HUDEP-2 (cell line): ENCODE results near the gene MCCC1.
A peak's percentile ranks its signal among the peaks of the same experiment; 100 is the strongest.
"Not testable (repeated sequence)": the region's sequence is repeated elsewhere in the genome, so short reads cannot be mapped to it uniquely, and the experiment has no call there.

ENCODE experiments used
- DNase-seq, 76 experiments: peaks; one replicate each; lab custom pipeline; 2025; ENCODE audit not compliant: unreplicated experiment in 76 of 76; lab: John Stamatoyannopoulos, UW

Gene MCCC1

GRCh38 chr3:183106635-183107034 is 7.3 kb upstream of the MCCC1 start:
- DNase-seq = peak in 1 of 76 experiments; percentile 16

GRCh38 chr3:183103950-183104349 is 4.7 kb upstream of the MCCC1 start:
- DNase-seq = not testable (repeated sequence)

GRCh38 chr3:183101040-183101439 is 1.7 kb upstream of the MCCC1 start:
- DNase-seq = not testable (repeated sequence)

DNA sequence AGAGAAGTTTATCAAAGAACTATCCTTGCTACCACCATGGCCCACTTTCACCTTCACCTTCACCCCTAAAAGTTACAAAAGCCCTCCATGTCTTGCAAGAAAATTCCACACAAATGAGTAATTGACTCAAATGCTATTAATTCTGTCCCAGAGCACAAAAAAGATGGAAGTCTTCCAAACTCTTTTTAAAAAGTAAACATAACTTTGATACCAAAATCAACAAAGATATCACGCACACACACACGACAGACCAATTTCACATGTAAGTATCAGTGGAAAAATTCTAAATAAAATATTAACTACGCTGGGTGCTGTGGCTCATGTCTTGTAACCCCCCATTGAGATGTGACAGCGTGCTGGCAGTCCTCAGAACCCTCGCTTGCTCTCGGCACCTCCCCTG is 1.1 kb upstream of the MCCC1 start:
- DNase-seq = no peak

- no peak for DNase-seq
Observed at GRCh38 chr3:183099838-183100204, 525 bp upstream of the MCCC1 start.

DNA sequence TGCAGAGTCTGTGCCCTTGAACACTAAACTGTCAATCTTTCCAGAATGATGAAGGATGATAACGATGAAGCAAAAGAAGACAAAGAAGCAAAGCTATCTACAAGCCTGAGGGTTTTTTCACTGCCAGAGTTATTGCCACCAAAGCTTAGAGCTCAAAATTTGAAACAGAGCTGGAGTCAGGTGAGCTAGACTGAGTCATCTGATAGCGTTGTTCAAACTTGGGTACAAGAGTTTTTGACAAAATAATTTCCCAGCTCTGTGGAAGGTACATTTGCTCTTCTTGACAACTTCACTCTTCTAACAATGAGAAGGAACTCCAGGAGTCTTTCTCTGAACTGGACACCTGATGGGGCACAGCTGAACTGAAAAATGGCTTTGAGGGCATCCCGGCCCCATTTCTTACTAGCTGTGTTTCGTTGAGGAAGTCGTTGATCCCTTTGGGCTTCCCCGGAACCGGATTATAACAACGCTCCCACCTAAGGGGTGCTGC is 715 bp downstream of the MCCC1 start:
- DNase-seq = peak in 10 of 76 experiments; percentile 7 to 37 (median 26)

- DNase-seq = no peak
Observed at GRCh38 chr3:183094711-183095110, 4.6 kb downstream of the MCCC1 start.

DNA sequence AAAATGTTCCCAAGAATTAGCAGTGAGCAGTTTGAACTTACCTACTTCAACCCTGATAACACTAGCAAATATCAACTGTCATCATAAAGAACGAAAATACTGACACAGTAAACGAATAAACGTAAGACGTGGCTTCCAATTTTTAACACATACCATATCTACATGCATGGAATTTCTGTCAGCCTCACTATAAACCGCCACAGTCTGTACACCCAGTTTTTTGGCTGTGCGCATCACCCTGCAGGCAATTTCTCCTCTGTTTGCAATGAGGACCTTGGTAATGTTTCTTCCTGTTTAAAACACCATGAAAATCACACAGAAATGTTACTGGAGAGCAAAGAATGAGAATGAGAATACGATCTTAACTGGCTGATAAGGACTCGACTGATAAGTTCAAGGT is 7.0 kb downstream of the MCCC1 start:
- no peak for DNase-seq

- DNase-seq = no peak
Observed at GRCh38 chr3:183087184-183087583, 12.1 kb downstream of the MCCC1 start.

DNA sequence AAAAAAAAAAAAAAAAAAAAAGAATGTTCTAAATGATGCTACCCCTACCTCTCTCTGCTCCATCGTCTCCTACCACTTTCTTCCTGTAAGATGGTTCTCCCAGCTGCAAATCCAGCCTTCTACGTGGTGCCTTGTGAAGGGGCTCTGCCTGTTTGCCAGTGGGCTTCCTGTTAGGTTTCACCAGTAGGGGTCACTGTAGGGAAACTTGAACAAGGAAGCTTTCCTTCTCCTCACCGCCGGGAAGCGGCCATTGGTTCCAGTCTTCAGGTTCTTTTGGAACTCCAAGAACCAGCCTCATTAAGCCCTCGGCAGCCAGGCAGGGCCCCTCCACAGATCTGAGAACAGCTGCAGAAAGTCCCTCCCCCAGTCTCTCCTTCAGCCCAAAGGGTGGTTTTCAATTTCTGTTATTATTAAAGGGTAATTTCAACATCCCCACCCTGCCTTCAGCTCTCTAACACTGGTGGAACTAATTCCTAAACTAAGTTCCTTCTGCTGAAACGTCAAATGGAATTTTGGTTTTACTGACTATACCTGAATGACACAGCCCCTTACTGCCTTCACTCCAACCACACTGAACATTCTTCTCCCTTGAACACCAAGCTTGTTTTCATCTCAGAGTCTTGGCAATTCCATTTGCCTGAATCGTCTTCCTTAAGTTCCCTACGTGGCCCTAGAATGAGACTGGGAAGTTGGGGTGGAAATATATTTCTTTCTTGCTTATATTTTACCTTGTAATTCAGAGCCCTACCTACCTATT is 13.5 kb downstream of the MCCC1 start:
- peak in 20 of 76 experiments; percentile 2 to 41 (median 18) for DNase-seq

DNA sequence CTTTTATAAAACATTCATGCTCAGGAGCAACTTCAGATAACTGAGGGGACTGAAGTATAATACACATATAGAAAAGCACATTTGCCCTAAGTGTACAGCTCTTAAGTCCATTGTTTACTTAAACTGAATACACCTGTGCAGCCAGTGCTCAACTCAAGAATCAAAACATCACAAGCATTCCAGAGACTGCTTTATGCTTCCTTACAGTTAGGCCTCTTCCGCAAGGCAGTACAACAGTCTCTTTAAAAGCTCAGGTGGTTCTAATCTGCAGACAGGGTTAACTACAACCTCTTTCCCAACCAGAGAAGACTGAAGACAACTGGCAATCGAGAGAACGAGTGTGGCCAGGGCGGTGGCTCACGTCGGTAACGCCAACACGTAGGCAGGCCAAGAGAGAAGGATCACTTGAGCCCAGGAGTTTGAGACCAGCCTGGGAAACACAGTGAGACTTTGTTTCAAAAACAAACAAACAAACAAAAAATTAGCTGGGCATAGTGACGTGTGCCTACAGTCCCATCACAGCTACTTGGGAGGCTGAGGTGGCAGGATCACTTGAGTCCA is 16.9 kb downstream of the MCCC1 start:
- DNase-seq = no peak

GRCh38 chr3:183081459-183082183 is 17.7 kb downstream of the MCCC1 start:
- peak in 1 of 76 experiments; percentile 3 for DNase-seq

DNA sequence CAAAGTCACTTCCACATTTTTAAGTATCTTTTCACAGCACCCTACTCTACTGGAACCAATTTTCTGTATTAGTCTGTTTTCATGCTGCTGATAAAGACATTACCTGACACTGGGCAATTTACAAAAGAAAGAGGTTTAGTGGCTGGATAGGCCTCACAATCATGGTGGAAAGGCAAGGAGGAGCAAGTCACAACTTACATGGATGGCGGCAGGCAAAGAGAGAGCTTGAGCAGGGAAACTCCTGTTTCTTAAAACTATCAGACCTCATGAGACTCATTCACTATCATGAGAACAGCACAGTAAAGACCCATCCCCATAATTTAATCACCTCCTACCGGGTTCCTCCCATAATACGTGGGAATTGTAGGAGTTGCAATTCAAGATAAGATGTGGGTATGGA is 18.7 kb downstream of the MCCC1 start:
- no peak for DNase-seq

GRCh38 chr3:183074881-183075280 is 24.4 kb downstream of the MCCC1 start:
- no peak for DNase-seq

DNA sequence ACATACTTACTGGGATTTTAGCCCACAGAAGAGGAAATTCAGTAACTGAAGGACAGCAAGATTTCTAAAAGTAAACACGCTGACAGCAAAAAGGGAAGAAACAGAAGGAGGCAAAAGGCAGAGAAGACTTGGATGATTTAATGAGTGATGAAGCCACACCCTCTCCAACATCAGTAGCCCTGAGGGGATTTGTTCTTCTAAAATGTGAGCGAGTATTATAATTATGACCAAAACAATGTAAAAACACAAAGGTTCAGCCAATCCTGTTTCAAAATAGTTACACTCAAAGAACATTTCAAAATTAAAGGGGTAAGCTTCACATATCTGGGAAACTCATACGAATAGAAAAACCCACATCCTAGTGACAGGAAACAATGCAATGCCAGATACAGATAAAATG is 25.0 kb downstream of the MCCC1 start:
- DNase-seq = no peak

- DNase-seq = no peak
Observed at GRCh38 chr3:183073839-183074238, 25.5 kb downstream of the MCCC1 start.

DNA sequence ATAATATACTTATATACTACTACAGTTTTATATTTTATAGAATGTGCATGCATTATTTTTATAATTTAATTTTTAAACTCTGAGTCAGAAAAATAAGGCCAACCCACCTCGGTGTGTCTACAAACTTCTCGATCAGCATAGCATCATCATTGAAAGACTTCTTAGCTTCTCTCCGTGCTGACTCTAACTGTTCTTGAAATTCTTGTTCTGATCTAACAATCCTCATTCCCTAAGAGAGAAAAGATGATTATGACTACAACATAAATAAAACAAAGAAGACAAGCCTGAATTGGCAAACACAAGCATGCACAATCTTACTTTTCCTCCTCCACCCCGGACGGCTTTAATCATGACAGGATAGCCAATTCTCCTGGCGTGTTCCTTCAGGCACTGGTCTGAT is 28.4 kb downstream of the MCCC1 start:
- DNase-seq = no peak

GRCh38 chr3:183069086-183069485 is 30.2 kb downstream of the MCCC1 start:
- DNase-seq = no peak

GRCh38 chr3:183066891-183067290 is 32.4 kb downstream of the MCCC1 start:
- not testable (repeated sequence) for DNase-seq

- DNase-seq = no peak
Observed at GRCh38 chr3:183064475-183064874, 34.8 kb downstream of the MCCC1 start.

GRCh38 chr3:183061391-183062172 is 37.7 kb downstream of the MCCC1 start:
- DNase-seq = no peak
